ENCODE measurements around the gene CAPN11. TPM values are rescaled to one million over a fixed set of nuclear protein-coding genes. Genes with fewer than 3 reads are reported as not detected.

The CAPN11 gene
- total and polyA plus RNA-seq, 10 of the 15 experiments (the other 5 are each of a cell fraction or from before 2014, with no cell fraction given) = 0.05 to 0.44 (median 0.31) TPM

- 58% methylated on average over 5 of the region's 5 CpGs for WGBS (ENCODE audit: insufficient coverage, insufficient replicate concordance, low lambda C conversion rate, missing lambda C conversion rate)
- no peaks in the 10 kb centered on the region for H3K9me3 ChIP-seq (replicated peaks; ENCODE audit: control insufficient read depth, insufficient read depth, low read length)
- no TSS peak for BruUV-seq (replicated peaks)
- peaks cover 23% of the 10 kb centered on the region for H3K4me1 ChIP-seq (ENCODE audit: control insufficient read depth, insufficient read depth, low read length)
- no peak overlapping the region for H3K9ac ChIP-seq (ENCODE audit: control insufficient read depth, insufficient read depth, low read length)
- ATAC-seq = no peak
- TF ChIP-seq NR2F1 (conservative IDR thresholded peaks at IDR 0.05) = no peak
- TF ChIP-seq, protein P1, sequence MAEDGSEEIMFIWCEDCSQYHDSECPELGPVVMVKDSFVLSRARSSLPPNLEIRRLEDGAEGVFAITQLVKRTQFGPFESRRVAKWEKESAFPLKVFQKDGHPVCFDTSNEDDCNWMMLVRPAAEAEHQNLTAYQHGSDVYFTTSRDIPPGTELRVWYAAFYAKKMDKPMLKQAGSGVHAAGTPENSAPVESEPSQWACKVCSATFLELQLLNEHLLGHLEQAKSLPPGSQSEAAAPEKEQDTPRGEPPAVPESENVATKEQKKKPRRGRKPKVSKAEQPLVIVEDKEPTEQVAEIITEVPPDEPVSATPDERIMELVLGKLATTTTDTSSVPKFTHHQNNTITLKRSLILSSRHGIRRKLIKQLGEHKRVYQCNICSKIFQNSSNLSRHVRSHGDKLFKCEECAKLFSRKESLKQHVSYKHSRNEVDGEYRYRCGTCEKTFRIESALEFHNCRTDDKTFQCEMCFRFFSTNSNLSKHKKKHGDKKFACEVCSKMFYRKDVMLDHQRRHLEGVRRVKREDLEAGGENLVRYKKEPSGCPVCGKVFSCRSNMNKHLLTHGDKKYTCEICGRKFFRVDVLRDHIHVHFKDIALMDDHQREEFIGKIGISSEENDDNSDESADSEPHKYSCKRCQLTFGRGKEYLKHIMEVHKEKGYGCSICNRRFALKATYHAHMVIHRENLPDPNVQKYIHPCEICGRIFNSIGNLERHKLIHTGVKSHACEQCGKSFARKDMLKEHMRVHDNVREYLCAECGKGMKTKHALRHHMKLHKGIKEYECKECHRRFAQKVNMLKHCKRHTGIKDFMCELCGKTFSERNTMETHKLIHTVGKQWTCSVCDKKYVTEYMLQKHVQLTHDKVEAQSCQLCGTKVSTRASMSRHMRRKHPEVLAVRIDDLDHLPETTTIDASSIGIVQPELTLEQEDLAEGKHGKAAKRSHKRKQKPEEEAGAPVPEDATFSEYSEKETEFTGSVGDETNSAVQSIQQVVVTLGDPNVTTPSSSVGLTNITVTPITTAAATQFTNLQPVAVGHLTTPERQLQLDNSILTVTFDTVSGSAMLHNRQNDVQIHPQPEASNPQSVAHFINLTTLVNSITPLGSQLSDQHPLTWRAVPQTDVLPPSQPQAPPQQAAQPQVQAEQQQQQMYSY (CRISPR knock-in tag; IDR thresholded peaks at IDR 0.05) = no peak
- no peak for TF ChIP-seq CHD1 (IDR thresholded peaks at IDR 0.05; ENCODE audit: low read depth, low read length)
- no peak for TF ChIP-seq RELA (IDR thresholded peaks at IDR 0.05; ENCODE audit: borderline replicate concordance, partially characterized antibody)
- TF ChIP-seq NFXL1 (IDR thresholded peaks at IDR 0.05; ENCODE audit: borderline replicate concordance) = no peak
- POLR2A ChIA-PET = interaction anchor here (0.5 kb wide), 1 partner anchor 486 kb away, joined by 3 read pairs; no protein-coding TSS in a partner anchor
- no peak overlapping the region for H2AFZ ChIP-seq (ENCODE audit: control insufficient read depth, low read depth, low read length)
- H3K4me3 ChIP-seq = no peak overlapping the region
- no peak overlapping the region for H3K27ac ChIP-seq (ENCODE audit: control insufficient read depth, insufficient read depth)
- peaks cover 0 to 6% of the 10 kb centered on the region in 2 experiments; a peak in 2 of 4 replicates for H3K36me3 ChIP-seq (ENCODE audit: control insufficient read depth in 2 of 2, insufficient read depth in 2 of 2, low read length in 1 of 2)
- no peak for DNase-seq (ENCODE audit: low read depth, low spot score)
- intact Hi-C loops (cut with micrococcal nuclease; ENCODE audit: unreplicated experiment) (no loop called here), in situ Hi-C loops (cut with MboI) (no loop called here)
- CTCF ChIA-PET = interaction anchor here (1.6 kb wide), 1 partner anchor 22 kb away, joined by 5 read pairs; no protein-coding TSS in a partner anchor
- SMC1A ChIA-PET (ENCODE audit: uncharacterized antibody, unreplicated experiment) = no interaction called here
- no peak for FAIRE-seq
- peak overlapping the region; percentile 46; the same call in 1 of the 2 replicates for H3K4me2 ChIP-seq (ENCODE audit: control insufficient read depth, insufficient read depth)
- H3K79me2 ChIP-seq (ENCODE audit: control insufficient read depth, insufficient read depth, low read length) = peaks cover 86% of the 10 kb centered on the region
- RAD21 ChIA-PET (ENCODE audit: unreplicated experiment) = no interaction called here
- H4K20me1 ChIP-seq (ENCODE audit: control insufficient read depth, insufficient read depth) = peaks cover 9% of the 10 kb centered on the region; the same call in 1 of the 2 replicates
- H3K27me3 ChIP-seq (replicated peaks in 1 of 2; ENCODE audit: control insufficient read depth in 2 of 2, insufficient read depth in 2 of 2, low read length in 1 of 2) = no peaks in the 10 kb centered on the region
These were observed 38.8 kb upstream of the CAPN11 start for GRCh38 chr6:44119704-44120262.

Measured in GM12878 (cell line).